ENCODE measurements around the gene TRIM31.

DNA sequence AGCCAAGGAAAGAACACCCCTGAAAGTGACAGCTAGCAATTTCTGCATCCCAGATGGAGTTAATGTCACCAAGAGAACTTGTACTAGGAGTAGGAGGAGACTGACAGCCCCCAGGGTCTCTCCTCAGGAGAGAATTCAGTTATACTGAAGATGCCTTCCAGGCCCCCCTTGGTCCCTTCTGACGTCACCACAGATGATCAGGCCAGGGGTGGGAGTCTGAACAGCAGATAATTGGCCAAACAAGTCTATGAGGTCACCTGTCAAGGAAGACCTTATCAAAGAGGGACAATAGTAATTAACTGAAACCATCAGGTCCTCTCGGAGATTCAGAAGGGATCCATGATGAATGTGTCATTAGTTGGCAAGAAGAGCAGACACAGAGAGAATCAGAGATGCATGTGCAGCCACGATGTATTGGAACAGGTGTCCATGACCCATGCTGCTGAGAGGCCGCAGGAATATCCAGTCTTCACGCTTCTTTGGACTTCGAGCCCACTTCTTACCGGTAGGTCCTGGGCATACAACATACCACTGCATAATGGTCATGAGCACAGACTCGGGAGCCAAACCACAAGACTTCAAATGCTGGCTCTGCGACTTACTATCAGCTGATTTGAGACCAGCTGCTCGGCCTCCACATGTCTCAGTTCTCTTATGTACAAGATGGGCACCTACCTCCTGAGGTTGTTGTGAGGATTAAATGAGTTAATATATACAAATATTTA is 37.9 kb upstream of the TRIM31 start:
- TF ChIP-seq, protein P1, sequence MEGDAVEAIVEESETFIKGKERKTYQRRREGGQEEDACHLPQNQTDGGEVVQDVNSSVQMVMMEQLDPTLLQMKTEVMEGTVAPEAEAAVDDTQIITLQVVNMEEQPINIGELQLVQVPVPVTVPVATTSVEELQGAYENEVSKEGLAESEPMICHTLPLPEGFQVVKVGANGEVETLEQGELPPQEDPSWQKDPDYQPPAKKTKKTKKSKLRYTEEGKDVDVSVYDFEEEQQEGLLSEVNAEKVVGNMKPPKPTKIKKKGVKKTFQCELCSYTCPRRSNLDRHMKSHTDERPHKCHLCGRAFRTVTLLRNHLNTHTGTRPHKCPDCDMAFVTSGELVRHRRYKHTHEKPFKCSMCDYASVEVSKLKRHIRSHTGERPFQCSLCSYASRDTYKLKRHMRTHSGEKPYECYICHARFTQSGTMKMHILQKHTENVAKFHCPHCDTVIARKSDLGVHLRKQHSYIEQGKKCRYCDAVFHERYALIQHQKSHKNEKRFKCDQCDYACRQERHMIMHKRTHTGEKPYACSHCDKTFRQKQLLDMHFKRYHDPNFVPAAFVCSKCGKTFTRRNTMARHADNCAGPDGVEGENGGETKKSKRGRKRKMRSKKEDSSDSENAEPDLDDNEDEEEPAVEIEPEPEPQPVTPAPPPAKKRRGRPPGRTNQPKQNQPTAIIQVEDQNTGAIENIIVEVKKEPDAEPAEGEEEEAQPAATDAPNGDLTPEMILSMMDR (tag by site-specific recombination; IDR thresholded peaks at IDR 0.05): no peak
- TF ChIP-seq, protein P2, sequence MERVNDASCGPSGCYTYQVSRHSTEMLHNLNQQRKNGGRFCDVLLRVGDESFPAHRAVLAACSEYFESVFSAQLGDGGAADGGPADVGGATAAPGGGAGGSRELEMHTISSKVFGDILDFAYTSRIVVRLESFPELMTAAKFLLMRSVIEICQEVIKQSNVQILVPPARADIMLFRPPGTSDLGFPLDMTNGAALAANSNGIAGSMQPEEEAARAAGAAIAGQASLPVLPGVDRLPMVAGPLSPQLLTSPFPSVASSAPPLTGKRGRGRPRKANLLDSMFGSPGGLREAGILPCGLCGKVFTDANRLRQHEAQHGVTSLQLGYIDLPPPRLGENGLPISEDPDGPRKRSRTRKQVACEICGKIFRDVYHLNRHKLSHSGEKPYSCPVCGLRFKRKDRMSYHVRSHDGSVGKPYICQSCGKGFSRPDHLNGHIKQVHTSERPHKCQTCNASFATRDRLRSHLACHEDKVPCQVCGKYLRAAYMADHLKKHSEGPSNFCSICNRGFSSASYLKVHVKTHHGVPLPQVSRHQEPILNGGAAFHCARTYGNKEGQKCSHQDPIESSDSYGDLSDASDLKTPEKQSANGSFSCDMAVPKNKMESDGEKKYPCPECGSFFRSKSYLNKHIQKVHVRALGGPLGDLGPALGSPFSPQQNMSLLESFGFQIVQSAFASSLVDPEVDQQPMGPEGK (tag by site-specific recombination; IDR thresholded peaks at IDR 0.05): no peak
- no peak for TF ChIP-seq YY1 (tag by site-specific recombination; IDR thresholded peaks at IDR 0.05)
- no peak for TF ChIP-seq ZBTB1 (tag by site-specific recombination; IDR thresholded peaks at IDR 0.05)
- no peak for TF ChIP-seq ZNF341 (tag by site-specific recombination; IDR thresholded peaks at IDR 0.05; ENCODE audit: low read depth)
- TF ChIP-seq ZNF664 (tag by site-specific recombination; IDR thresholded peaks at IDR 0.05): no peak
- TF ChIP-seq ZNF785 (tag by site-specific recombination; IDR thresholded peaks at IDR 0.05): no peak
- TF ChIP-seq ZNF777 (tag by site-specific recombination; IDR thresholded peaks at IDR 0.05; ENCODE audit: borderline replicate concordance): no peak
- no peak for TF ChIP-seq ZNF23 (tag by site-specific recombination; IDR thresholded peaks at IDR 0.05; ENCODE audit: borderline replicate concordance)
- TF ChIP-seq ZNF747 (tag by site-specific recombination; IDR thresholded peaks at IDR 0.05): no peak
- no peak for TF ChIP-seq ZNF133 (tag by site-specific recombination; IDR thresholded peaks at IDR 0.05)
- TF ChIP-seq, protein P3, sequence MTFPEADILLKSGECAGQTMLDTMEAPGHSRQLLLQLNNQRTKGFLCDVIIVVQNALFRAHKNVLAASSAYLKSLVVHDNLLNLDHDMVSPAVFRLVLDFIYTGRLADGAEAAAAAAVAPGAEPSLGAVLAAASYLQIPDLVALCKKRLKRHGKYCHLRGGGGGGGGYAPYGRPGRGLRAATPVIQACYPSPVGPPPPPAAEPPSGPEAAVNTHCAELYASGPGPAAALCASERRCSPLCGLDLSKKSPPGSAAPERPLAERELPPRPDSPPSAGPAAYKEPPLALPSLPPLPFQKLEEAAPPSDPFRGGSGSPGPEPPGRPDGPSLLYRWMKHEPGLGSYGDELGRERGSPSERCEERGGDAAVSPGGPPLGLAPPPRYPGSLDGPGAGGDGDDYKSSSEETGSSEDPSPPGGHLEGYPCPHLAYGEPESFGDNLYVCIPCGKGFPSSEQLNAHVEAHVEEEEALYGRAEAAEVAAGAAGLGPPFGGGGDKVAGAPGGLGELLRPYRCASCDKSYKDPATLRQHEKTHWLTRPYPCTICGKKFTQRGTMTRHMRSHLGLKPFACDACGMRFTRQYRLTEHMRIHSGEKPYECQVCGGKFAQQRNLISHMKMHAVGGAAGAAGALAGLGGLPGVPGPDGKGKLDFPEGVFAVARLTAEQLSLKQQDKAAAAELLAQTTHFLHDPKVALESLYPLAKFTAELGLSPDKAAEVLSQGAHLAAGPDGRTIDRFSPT (tag by site-specific recombination; IDR thresholded peaks at IDR 0.05): no peak
- no peak for TF ChIP-seq SCRT1 (tag by site-specific recombination; IDR thresholded peaks at IDR 0.05; ENCODE audit: borderline replicate concordance)
- no peak for TF ChIP-seq ZNF24 (tag by site-specific recombination; IDR thresholded peaks at IDR 0.05)
